Adrenal gland (tissue), 12 donors: ENCODE results near the gene ALCAM. TPM values are rescaled to one million over a fixed set of nuclear protein-coding genes. Genes with fewer than 3 reads are reported as not detected.

Source experiments
- DNase-seq, 7 donors: peaks; one replicate each; pipeline ENCODE4 v3.0.0-alpha.2; 2019 to 2020
- H3K27ac ChIP-seq, 5 donors: fragments of 200-600 bp; sonication (generic) in 4 of 5; 1 replicate in 3 of 5; 2 replicates in 2 of 5; pipeline versions ENCODE4 v1.5.1 to v1.8.0; 2016 to 2020; ENCODE audit warnings: mild to moderate bottlenecking in 1 of 5
- H3K27me3 ChIP-seq: fragments of 200-600 bp; 2 replicates; pipeline ENCODE4 v1.8.0; 2021
- H3K36me3 ChIP-seq, 2 donors: fragments of 200-600 bp; replicated peaks in 1 of 2; 1 replicate in 1 of 2; 2 replicates in 1 of 2; pipeline versions ENCODE4 v1.5.1 to v1.8.0; 2018 to 2022
- H3K4me1 ChIP-seq, 2 donors: fragments of 200-600 bp; replicated peaks in 1 of 2; 1 replicate in 1 of 2; 2 replicates in 1 of 2; pipeline versions ENCODE4 v1.5.1 to v1.8.0; 2018 to 2021
- H3K4me3 ChIP-seq, 4 donors: fragments of 200-600 bp; sonication (generic) in 3 of 4; one replicate each; pipeline ENCODE4 v1.5.1; 2016 to 2018
- H3K9me3 ChIP-seq, 3 donors: fragments of 200-600 bp; sonication (generic) in 1 of 3; replicated peaks in 1 of 3; 1 replicate in 2 of 3; 2 replicates in 1 of 3; pipeline versions ENCODE4 v1.5.1 to v1.8.0; 2016 to 2021
- CTCF ChIP-seq, 6 experiments: fragments of 450-650 bp in 4 of 6; fragments of 200-600 bp in 2 of 6; sonication (generic) in 1 of 6; IDR thresholded peaks; 1 replicate in 5 of 6; 2 replicates in 1 of 6; pipeline versions ENCODE4 v1.5.1 to v1.8.0; 2016 to 2021; ENCODE audit warnings: antibody characterized with exemption in 6 of 6, mild to moderate bottlenecking in 2 of 6, moderate library complexity in 1 of 6
- POLR2A ChIP-seq, 2 donors: fragments of 450-650 bp; IDR thresholded peaks; one replicate each; pipeline ENCODE4 v1.6.1; 2017; ENCODE audit warnings: antibody characterized with exemption in 2 of 2, mild to moderate bottlenecking in 2 of 2, moderate library complexity in 1 of 2
- WGBS, 4 donors: extraction: QIAGEN DNeasy Blood & Tissue Kit in 2 of 4; methylation state at CpG; one replicate each; pipeline versions ENCODE4 v1.1.5 to v1.1.7; 2013 to 2017; 5-methylcytosine and 5-hydroxymethylcytosine counted together
- intact Hi-C, 2 donors: fragments of 100-400 bp; cut with DNase I; formaldehyde crosslinking; loops; one replicate each; pipeline versions ENCODE4 v1.14.1 to v1.15.0; 2022 to 2023
- polyA plus RNA-seq, 3 donors: library from polyadenylated mRNA; stranded (reverse); fragments of 200-250 nt in 2 of 3; fragments of 350-450 nt in 1 of 3; fragmentation: Illumina TruSeq in 1 of 3; extraction: RNeasy Lipid Tissue Mini Kit (QIAGEN cat#74804) in 1 of 3; gene quantifications; one replicate each; pipeline ENCODE4 v1.2.3, GENCODE V29; 2013 to 2014
- total RNA-seq, 9 donors: library from RNA; depleted of rRNA in 4 of 9; stranded (reverse); fragments of >200 nt in 4 of 9; fragments of 120-200 nt in 1 of 9; fragmentation: NEBNext Ultra II Directional in 1 of 9; extraction: Animal tissue kit (Norgen Biotek cat#: 25700) in 1 of 9; gene quantifications; one replicate each; pipeline versions ENCODE4 v1.1.0 to v1.2.4, GENCODE V29; 2013 to 2023
- donor health status: healthy with polysubstance abuse.
- donor health status: Bipolar disorder and iron deficiency.
- donor health status: DM: yes; HTN: yes; CAD: no.
- donor health status: DM: no; HTN: no; CAD: no.
- donor health status: DM: no; HTN: no; CAD: no.
- donor health status: DM: yes; HTN: yes; CAD: no.

ALCAM gene
- total and polyA plus RNA-seq, 12 donors = 9.1 to 64.1 (median 23.9) TPM

GRCh38 chr3:105360003-105360402 lies 6.7 kb upstream of the ALCAM start:
- Histone ChIP-seq H3K36me3 (no peaks in the 10 kb centered on the region), H3K27ac (no peak overlapping the region), H3K4me3 (no peak overlapping the region), H3K9me3 (no peaks in the 10 kb centered on the region), H3K27me3 (no peaks in the 10 kb centered on the region), H3K4me1 (peaks cover 4 to 8% of the 10 kb centered on the region in 2 donors)
- intact Hi-C loops = no loop called here
- no peak for TF ChIP-seq CTCF (IDR thresholded peaks at IDR 0.05)
- no peak for TF ChIP-seq POLR2A (IDR thresholded peaks at IDR 0.05)
- WGBS, 4 donors = 89 to 94% (median 92%) methylated on average over 2 of the region's 2 CpGs
- no peak for DNase-seq

- no peak overlapping the region for H3K27ac ChIP-seq
- DNase-seq = no peak
- TF ChIP-seq POLR2A (IDR thresholded peaks at IDR 0.05) = no peak
- TF ChIP-seq CTCF (IDR thresholded peaks at IDR 0.05) = no peak
- 76 to 88% (median 82%) methylated on average over 1 of the region's 1 CpG for WGBS, 4 donors
- peaks cover 13 to 15% of the 10 kb centered on the region in 2 donors for H3K4me1 ChIP-seq
- H3K4me3 ChIP-seq = no peak overlapping the region
- no peaks in the 10 kb centered on the region for H3K27me3 ChIP-seq
- H3K9me3 ChIP-seq = no peaks in the 10 kb centered on the region
- H3K36me3 ChIP-seq = no peaks in the 10 kb centered on the region
- intact Hi-C loops = no loop called here
Measured at GRCh38 chr3:105362021-105362665, 4.6 kb upstream of the ALCAM start.

GRCh38 chr3:105364128-105364527 lies 2.6 kb upstream of the ALCAM start:
- peak in 1 of 7 donors; percentile 1 for DNase-seq
- H3K4me3 ChIP-seq = no peak overlapping the region
- H3K4me1 ChIP-seq = peaks cover 13 to 14% of the 10 kb centered on the region in 2 donors
- H3K27ac ChIP-seq = no peak overlapping the region
- TF ChIP-seq POLR2A (IDR thresholded peaks at IDR 0.05) (no peak), CTCF (IDR thresholded peaks at IDR 0.05) (no peak)
- no peaks in the 10 kb centered on the region for H3K9me3 ChIP-seq
- intact Hi-C loops = no loop called here
- no peaks in the 10 kb centered on the region for H3K27me3 ChIP-seq
- WGBS, 4 donors = 60 to 71% (median 70%) methylated on average over 4 of the region's 4 CpGs
- no peaks in the 10 kb centered on the region for H3K36me3 ChIP-seq

- intact Hi-C loops = no loop called here
- H3K4me3 ChIP-seq = no peak overlapping the region
- H3K9me3 ChIP-seq = no peaks in the 10 kb centered on the region
- 67 to 74% (median 69%) methylated on average over 5 of the region's 5 CpGs for WGBS, 4 donors
- no peaks in the 10 kb centered on the region for H3K27me3 ChIP-seq
- H3K4me1 ChIP-seq = peaks cover 9 to 12% of the 10 kb centered on the region in 2 donors
- DNase-seq = no peak
- TF ChIP-seq CTCF (IDR thresholded peaks at IDR 0.05) = no peak
- no peak for TF ChIP-seq POLR2A (IDR thresholded peaks at IDR 0.05)
- H3K27ac ChIP-seq = peak overlapping the region in 1 of 5 donors; percentile 85
- no peaks in the 10 kb centered on the region for H3K36me3 ChIP-seq
Measured at GRCh38 chr3:105365081-105365390, 1.7 kb upstream of the ALCAM start.
